Left ventricle myocardium inferior (tissue), 1 donor: ENCODE results near the gene ESRRA. TPM values are rescaled to one million over a fixed set of nuclear protein-coding genes. Genes with fewer than 3 reads are reported as not detected.
A peak's percentile ranks its signal among the peaks of the same experiment; 100 is the strongest.

Experiments used
- DNase-seq: peaks from one replicate; pipeline ENCODE4 v3.0.0-alpha.2; 2020
- H3K27ac ChIP-seq: fragments of 200-600 bp; replicated peaks from 2 replicates; pipeline ENCODE4 v1.8.0; 2021
- H3K27me3 ChIP-seq: fragments of 200-600 bp; 2 replicates; pipeline ENCODE4 v1.8.0; 2021; ENCODE audit warnings: low read depth
- H3K36me3 ChIP-seq: fragments of 200-600 bp; 2 replicates; pipeline ENCODE4 v1.8.0; 2021
- H3K4me1 ChIP-seq: fragments of 200-600 bp; 2 replicates; pipeline ENCODE4 v1.8.0; 2021
- H3K4me3 ChIP-seq: fragments of 200-600 bp; 2 replicates; pipeline ENCODE4 v1.8.0; 2021; ENCODE audit warnings: mild to moderate bottlenecking, moderate library complexity
- H3K9me3 ChIP-seq: fragments of 200-600 bp; replicated peaks from 2 replicates; pipeline ENCODE4 v1.8.0; 2021
- intact Hi-C: fragments of 100-400 bp; cut with micrococcal nuclease; formaldehyde crosslinking; loops from one replicate; pipeline ENCODE4 v1.11.0; 2022
- total RNA-seq: library from RNA; stranded (reverse); fragmentation: NEBNext Ultra II Directional; extraction: Animal tissue kit (Norgen Biotek cat#: 25700); gene quantifications from one replicate; pipeline ENCODE4 v1.2.1, GENCODE V29; 2021
- TF ChIP-seq, protein P1 (sequence below): fragments of 200-600 bp; IDR thresholded peaks from 2 replicates; pipeline ENCODE4 v1.8.0; 2021; ENCODE audit warnings: antibody characterized with exemption, mild to moderate bottlenecking, borderline replicate concordance
- donor health status: DM: no; HTN: yes; CAD: no; lungs with severe emphysema.

Gene ESRRA
- total RNA-seq, 1 donor from 2014 or later: 213 TPM

DNA sequence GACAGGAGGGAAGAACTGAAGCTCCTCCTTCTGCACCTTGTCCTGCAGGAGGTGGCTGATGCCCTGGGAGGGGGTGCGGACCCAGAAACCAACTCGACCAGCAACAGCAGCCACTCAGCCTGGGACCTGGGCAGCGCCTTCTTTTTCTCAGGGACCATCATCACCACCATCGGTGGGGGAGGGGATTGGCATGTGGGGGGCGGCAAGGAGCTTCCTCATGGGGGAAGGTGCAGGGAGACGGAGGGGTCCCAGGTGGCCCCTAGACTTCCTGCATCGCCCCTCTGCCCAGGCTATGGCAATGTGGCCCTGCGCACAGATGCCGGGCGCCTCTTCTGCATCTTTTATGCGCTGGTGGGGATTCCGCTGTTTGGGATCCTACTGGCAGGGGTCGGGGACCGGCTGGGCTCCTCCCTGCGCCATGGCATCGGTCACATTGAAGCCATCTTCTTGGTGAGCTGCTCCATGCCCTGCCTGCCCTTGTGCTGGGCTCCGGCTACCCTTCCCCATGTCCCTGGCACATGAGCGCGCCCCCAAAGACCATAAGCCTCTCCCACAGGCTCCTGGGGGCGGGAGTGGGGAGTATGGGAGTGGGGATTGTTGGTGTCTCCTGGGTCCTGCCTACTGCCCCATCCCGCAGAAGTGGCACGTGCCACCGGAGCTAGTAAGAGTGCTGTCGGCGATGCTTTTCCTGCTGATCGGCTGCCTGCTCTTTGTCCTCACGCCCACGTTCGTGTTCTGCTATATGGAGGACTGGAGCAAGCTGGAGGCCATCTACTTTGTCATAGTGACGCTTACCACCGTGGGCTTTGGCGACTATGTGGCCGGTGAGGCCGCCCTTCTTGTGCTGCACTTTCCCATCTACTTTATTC lies 8.3 kb upstream of the ESRRA start:
- no peaks in the 10 kb centered on the region for H3K9me3 ChIP-seq
- H3K4me1 ChIP-seq: peaks cover 35% of the 10 kb centered on the region
- no peak overlapping the region for H3K27ac ChIP-seq
- H3K36me3 ChIP-seq: no peaks in the 10 kb centered on the region
- no peak for DNase-seq
- TF ChIP-seq, protein P1, sequence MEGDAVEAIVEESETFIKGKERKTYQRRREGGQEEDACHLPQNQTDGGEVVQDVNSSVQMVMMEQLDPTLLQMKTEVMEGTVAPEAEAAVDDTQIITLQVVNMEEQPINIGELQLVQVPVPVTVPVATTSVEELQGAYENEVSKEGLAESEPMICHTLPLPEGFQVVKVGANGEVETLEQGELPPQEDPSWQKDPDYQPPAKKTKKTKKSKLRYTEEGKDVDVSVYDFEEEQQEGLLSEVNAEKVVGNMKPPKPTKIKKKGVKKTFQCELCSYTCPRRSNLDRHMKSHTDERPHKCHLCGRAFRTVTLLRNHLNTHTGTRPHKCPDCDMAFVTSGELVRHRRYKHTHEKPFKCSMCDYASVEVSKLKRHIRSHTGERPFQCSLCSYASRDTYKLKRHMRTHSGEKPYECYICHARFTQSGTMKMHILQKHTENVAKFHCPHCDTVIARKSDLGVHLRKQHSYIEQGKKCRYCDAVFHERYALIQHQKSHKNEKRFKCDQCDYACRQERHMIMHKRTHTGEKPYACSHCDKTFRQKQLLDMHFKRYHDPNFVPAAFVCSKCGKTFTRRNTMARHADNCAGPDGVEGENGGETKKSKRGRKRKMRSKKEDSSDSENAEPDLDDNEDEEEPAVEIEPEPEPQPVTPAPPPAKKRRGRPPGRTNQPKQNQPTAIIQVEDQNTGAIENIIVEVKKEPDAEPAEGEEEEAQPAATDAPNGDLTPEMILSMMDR: no peak
- intact Hi-C loops: no loop called here
- peaks cover 88% of the 10 kb centered on the region for H3K27me3 ChIP-seq
- H3K4me3 ChIP-seq: no peak overlapping the region

DNA sequence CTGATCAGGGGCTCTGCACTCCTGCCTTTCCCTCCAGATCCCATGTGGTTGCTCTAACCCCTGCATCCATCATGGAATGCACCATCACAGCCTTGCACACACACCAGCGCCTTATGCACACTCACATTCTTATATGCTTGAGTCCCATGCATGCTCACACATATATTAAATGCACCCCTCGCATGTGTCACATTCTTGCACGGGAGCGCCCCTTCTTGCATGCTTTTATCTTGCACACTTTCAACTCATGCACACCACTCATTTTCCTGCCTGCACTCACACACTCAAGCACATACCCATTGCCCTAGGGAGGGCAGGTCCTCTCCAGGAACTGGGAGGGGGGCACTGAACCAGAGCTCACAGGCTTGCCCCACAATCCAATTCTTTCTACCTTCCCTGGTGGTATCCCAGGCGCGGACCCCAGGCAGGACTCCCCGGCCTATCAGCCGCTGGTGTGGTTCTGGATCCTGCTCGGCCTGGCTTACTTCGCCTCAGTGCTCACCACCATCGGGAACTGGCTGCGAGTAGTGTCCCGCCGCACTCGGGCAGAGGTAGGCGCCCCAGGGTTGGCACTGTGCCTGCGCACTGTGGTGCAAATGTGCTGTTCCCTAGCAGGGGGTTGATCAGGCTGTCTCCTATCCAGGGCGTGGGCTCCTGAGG lies 7.5 kb upstream of the ESRRA start:
- no peak overlapping the region for H3K4me3 ChIP-seq
- TF ChIP-seq, protein P1: no peak
- DNase-seq: no peak
- H3K36me3 ChIP-seq: no peaks in the 10 kb centered on the region
- intact Hi-C loops: no loop called here
- peaks cover 28% of the 10 kb centered on the region for H3K4me1 ChIP-seq
- H3K27ac ChIP-seq: no peak overlapping the region
- no peaks in the 10 kb centered on the region for H3K9me3 ChIP-seq
- peaks cover 80% of the 10 kb centered on the region for H3K27me3 ChIP-seq

DNA sequence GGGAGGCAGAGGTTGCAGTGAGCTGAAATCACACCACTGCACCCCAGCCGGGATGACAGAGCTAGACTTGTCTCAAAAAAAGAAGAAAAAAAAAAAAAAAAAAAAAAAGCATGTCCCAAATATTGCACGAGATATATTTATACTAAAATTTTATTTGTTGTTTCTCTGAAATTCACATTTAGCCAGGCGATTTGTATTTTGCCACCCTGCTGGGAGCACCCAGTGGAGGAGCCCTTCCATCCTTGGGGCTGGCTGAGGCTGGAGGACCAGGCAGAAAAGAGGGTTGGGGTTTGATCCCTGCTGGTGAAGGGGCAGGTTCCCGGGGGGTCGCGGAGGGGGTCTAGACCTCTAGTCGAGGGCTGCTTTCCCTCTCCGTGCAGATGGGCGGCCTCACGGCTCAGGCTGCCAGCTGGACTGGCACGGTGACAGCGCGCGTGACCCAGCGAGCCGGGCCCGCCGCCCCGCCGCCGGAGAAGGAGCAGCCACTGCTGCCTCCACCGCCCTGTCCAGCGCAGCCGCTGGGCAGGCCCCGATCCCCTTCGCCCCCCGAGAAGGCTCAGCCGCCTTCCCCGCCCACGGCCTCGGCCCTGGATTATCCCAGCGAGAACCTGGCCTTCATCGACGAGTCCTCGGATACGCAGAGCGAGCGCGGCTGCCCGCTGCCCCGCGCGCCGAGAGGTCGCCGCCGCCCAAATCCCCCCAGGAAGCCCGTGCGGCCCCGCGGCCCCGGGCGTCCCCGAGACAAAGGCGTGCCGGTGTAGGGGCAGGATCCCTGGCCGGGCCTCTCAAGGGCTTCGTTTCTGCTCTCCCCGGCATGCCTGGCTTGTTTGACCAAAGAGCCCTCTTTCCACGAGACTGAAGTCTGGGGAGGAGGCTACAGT lies 6.1 kb upstream of the ESRRA start:
- Histone ChIP-seq H3K27ac (peak overlapping the region; percentile 40), H3K36me3 (no peaks in the 10 kb centered on the region), H3K4me3 (peak overlapping the region; percentile 64), H3K27me3 (peaks cover 66% of the 10 kb centered on the region), H3K9me3 (no peaks in the 10 kb centered on the region), H3K4me1 (peaks cover 35% of the 10 kb centered on the region)
- TF ChIP-seq, protein P1: no peak
- DNase-seq: peak; percentile 70
- intact Hi-C loops: no loop called here

DNA sequence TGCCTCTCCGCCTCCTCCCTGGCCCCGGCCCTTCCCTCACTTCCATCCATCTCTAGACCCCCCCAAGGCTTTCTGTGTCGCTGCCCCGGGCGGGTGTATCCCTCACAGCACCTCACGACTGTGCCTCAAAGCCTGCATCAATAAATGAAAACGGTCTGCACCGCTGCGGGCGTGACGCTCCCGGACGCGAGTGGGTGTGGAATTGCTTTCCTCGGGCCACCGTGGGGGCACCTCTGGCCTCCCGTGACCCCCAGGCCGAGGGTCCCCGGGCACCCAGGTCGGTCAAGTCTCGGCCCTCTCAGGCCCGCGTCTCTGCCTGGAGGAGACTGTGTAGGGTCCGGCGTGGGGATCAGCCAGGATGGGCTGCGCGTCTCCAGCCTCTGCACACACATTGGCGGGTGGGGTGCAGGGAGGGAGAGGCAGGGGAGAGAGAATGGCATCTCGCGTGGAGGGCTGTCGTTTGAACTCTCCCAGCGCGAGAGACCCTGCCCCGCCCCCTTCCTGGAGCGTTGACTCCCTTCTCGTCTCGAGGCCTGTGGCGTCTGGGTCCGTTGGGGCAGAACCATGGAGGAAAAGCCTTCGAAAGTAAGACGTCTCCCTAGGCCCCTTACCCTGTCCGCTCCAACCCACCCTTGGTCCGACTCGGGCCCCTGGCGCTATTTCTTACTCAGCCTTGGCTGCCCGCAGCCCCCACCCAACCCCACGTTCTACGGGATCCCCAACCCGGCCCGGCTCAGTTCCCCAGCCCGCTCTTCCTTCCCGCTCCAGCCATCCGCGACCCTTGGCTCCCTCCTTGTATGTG lies 5.3 kb upstream of the ESRRA start, which contains the start of gene CATSPERZ:
Gene CATSPERZ (plus strand): TSS at position 512 of the 802 bp plus-strand sequence. CDS start 53 bp downstream, at position 565.
- no peaks in the 10 kb centered on the region for H3K36me3 ChIP-seq
- H3K4me1 ChIP-seq: peaks cover 41% of the 10 kb centered on the region
- no peak for DNase-seq
- TF ChIP-seq, protein P1: no peak
- H3K9me3 ChIP-seq: no peaks in the 10 kb centered on the region
- H3K27ac ChIP-seq: peak within 1 kb of the TSS; percentile 40
- peaks cover 58% of the 10 kb centered on the region for H3K27me3 ChIP-seq
- intact Hi-C loops: loop anchor here (5.0 kb wide), 1 partner anchor 93 kb away; the partner anchor contains the start of gene FERMT3
- peak within 1 kb of the TSS; percentile 64 for H3K4me3 ChIP-seq
